Mesothelial cell of epicardium (in vitro differentiated cells): ENCODE data around the gene DUSP2. TPM values are rescaled to one million over a fixed set of nuclear protein-coding genes. Genes with fewer than 3 reads are reported as not detected.

Experiments
- DNase-seq, 2 experiments: peaks; one replicate each; pipeline ENCODE4 v3.0.0; 2021; ENCODE audit warnings: low spot score in 2 of 2; ENCODE audit not compliant: unreplicated experiment in 2 of 2
- H3K27ac Mint-ChIP-seq: 2 replicates; pipeline ENCODE4 v1.8.0; 2021; ENCODE audit warnings: mixed read lengths
- H3K27me3 Mint-ChIP-seq: 2 replicates; pipeline ENCODE4 v1.8.0; 2021; ENCODE audit warnings: low read depth, mixed read lengths
- H3K36me3 Mint-ChIP-seq: 2 replicates; pipeline ENCODE4 v1.8.0; 2021; ENCODE audit warnings: mixed read lengths
- H3K4me1 Mint-ChIP-seq: 2 replicates; pipeline ENCODE4 v1.8.0; 2021; ENCODE audit warnings: mixed read lengths
- H3K4me3 Mint-ChIP-seq: 2 replicates; pipeline ENCODE4 v1.8.0; 2021; ENCODE audit warnings: mild to moderate bottlenecking, moderate library complexity, mixed read lengths
- H3K9me3 Mint-ChIP-seq: 2 replicates; pipeline ENCODE4 v1.8.0; 2021; ENCODE audit warnings: mixed read lengths
- total RNA-seq: library from RNA; stranded (reverse); gene quantifications from 3 replicates; pipeline ENCODE4 v1.2.1, GENCODE V29; 2021
- TF ChIP-seq, protein P1 (sequence below): fragments of 200-600 bp; sonication (generic); IDR thresholded peaks from one replicate; pipeline ENCODE4 v1.5.0; 2021; ENCODE audit warnings: antibody characterized with exemption; ENCODE audit not compliant: unreplicated experiment

Gene DUSP2
- total RNA-seq, 1 donor from 2014 or later = 42.7 TPM

DNA sequence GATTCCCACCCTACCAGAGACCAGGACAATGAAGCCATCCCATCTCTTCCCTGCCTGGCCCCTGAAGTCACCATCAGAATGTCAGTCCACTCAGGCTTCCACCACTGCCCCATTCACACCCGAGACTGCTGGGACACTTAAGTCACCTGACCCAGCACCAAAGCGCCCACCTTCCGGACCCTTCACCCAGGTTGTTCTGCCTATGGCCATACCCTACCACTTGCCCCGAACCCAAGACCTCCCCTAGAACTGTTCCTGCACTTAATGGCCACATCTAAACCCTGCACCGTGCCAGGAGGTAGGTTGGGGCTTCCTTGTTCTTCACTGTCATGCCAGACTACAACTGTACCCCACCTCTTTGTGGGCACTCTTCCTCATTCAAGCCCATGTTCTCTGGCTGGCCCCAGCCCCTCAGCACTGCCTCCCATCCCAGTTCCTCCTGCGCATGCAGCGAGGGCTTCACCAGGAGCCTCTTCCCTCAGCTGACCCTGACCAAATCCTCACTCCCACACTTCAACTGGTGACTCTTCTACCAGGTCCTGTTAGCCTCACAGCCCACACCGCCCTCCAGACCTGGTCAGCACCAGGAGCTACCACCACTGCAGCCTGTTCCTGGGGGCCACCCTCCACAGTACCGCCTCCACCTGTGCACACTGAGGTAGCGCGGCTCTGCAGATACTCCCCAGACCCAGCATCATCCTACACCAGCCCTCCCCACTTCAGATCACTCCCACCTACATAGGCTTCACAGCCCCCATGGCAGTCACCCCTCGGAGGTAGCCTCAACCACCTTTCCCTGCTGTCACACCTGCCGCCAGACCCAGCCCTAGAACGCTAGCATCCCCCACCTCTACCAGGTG is 20.6 kb downstream of the DUSP2 start:
- no peaks in the 10 kb centered on the region for H3K9me3 Mint-ChIP-seq
- no peak overlapping the region for H3K27ac Mint-ChIP-seq
- H3K36me3 Mint-ChIP-seq = no peaks in the 10 kb centered on the region
- DNase-seq = no peak
- H3K4me1 Mint-ChIP-seq = no peaks in the 10 kb centered on the region
- TF ChIP-seq, protein P1, sequence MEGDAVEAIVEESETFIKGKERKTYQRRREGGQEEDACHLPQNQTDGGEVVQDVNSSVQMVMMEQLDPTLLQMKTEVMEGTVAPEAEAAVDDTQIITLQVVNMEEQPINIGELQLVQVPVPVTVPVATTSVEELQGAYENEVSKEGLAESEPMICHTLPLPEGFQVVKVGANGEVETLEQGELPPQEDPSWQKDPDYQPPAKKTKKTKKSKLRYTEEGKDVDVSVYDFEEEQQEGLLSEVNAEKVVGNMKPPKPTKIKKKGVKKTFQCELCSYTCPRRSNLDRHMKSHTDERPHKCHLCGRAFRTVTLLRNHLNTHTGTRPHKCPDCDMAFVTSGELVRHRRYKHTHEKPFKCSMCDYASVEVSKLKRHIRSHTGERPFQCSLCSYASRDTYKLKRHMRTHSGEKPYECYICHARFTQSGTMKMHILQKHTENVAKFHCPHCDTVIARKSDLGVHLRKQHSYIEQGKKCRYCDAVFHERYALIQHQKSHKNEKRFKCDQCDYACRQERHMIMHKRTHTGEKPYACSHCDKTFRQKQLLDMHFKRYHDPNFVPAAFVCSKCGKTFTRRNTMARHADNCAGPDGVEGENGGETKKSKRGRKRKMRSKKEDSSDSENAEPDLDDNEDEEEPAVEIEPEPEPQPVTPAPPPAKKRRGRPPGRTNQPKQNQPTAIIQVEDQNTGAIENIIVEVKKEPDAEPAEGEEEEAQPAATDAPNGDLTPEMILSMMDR = no peak
- H3K27me3 Mint-ChIP-seq = peaks cover 73% of the 10 kb centered on the region
- H3K4me3 Mint-ChIP-seq = no peak overlapping the region

DNA sequence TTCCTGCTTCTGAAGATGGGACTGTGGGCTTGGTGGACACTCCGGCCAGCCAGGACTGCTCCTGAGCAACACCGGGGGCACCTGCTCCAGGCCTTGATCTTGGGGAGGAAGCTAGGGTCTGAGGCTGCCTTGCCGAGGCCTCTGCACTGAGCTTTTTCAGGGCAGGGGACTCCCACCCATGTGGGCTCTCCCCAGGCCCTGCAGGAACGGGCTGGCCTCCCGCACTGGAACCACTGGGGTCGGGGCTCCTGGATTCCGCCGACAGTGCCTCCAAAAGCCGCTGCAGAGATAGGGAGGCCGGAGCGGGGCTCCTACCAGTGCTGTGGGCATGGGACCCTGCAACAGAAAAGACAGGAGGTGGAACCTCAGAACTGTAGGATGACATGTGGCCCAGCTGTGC is 21.3 kb downstream of the DUSP2 start:
- Mint-ChIP-seq H3K27me3 (peaks cover 76% of the 10 kb centered on the region), H3K9me3 (no peaks in the 10 kb centered on the region), H3K36me3 (no peaks in the 10 kb centered on the region), H3K4me1 (no peaks in the 10 kb centered on the region), H3K4me3 (no peak overlapping the region), H3K27ac (no peak overlapping the region)
- TF ChIP-seq, protein P1 = no peak
- DNase-seq = no peak

DNA sequence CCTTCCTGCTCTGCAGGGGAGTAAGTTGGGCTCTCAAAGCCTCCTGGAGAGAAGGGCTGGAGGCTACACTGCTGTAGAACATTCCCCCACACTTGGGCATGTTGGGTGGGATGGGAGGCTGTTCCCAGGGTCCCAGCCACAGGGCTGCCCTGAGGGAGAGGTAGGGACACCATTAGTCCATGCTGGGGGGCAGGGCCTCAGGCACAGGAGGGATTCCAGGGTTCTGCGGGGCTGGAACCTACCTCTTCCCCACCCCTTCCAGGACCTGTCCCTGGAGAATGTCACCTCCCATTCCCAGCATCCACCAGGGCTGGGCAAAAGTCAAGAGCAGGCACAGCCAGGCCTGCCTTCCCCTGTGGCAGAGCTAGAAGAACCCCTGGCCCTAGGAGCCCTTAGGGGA is 21.9 kb downstream of the DUSP2 start:
- Mint-ChIP-seq H3K27ac (no peak overlapping the region), H3K36me3 (no peaks in the 10 kb centered on the region), H3K9me3 (no peaks in the 10 kb centered on the region), H3K27me3 (peaks cover 78% of the 10 kb centered on the region), H3K4me3 (no peak overlapping the region), H3K4me1 (no peaks in the 10 kb centered on the region)
- TF ChIP-seq, protein P1 = no peak
- no peak for DNase-seq

DNA sequence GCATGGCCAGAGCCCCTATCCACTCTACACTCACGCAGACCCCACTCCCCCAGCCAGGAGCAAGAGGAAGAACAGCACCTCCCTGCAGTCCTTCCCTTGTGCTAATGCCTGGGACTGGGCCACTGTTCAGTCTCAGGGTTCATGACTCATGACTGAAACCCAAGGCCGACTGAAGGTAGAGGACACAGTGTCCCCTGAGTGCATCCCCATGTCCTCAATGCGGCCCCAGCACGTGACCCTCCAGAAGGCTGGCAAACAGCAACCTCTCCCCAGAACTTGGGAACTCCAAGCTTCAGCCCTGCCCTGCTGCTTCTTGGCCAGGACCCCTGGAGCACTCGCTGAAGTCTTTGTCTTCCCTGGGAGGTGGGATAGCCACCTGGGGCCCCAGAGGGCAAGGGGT is 22.8 kb downstream of the DUSP2 start:
- Mint-ChIP-seq H3K36me3 (no peaks in the 10 kb centered on the region), H3K4me1 (peaks cover 3% of the 10 kb centered on the region), H3K27ac (no peak overlapping the region), H3K9me3 (no peaks in the 10 kb centered on the region), H3K27me3 (peaks cover 81% of the 10 kb centered on the region), H3K4me3 (no peak overlapping the region)
- TF ChIP-seq, protein P1 = no peak
- no peak for DNase-seq

DNA sequence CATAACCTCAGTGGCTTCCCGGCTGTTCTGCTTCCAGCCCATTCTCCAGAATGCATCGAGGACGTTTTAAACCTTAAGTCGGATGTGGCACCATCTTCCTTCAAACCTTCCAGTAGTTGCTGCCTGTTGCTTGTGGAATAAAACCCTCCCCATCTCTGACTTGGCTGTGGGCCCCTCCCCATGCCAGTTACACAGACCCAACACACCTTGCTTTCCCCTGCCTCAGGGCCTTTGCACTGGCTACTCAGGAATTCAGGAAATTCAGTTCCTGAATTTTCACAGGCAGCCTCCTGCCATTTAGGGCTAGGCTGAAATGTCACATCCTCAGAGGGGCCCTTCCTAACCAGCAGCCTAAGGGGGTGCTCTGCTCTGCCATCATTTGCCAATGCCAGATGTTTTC is 23.8 kb downstream of the DUSP2 start:
- H3K27ac Mint-ChIP-seq = no peak overlapping the region
- peaks cover 77% of the 10 kb centered on the region for H3K27me3 Mint-ChIP-seq
- no peaks in the 10 kb centered on the region for H3K9me3 Mint-ChIP-seq
- no peaks in the 10 kb centered on the region for H3K36me3 Mint-ChIP-seq
- DNase-seq = no peak
- no peak overlapping the region for H3K4me3 Mint-ChIP-seq
- TF ChIP-seq, protein P1 = no peak
- peaks cover 6% of the 10 kb centered on the region for H3K4me1 Mint-ChIP-seq
